ENCODE data around the gene ACTA2.

ACTA2 gene

DNA sequence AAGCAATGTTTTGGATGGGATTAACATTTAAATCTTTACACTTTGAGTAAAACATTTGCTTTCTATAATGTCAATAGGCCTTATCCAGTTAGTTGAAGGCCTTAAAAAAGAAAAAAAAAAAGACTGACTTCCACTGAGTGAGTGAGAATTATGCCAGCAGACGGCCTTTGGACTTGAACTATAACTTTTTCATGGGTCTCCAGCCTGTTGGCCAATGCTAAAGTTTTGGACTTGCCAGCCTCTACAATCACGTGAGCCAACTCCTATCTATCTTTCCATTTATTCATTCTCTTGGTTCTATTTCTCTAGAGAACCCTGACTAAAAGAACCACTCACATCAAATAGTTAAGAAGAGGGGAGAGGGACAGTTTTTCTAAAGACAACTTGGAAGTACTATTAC, 35.3 kb upstream of the ACTA2 start:
- H3K4me3 ChIP-seq (ENCODE audit: low read length) = no peak overlapping the region
- no peak for TF ChIP-seq ZNF274 (IDR thresholded peaks at IDR 0.05; ENCODE audit: low read depth, low read length)

DNA sequence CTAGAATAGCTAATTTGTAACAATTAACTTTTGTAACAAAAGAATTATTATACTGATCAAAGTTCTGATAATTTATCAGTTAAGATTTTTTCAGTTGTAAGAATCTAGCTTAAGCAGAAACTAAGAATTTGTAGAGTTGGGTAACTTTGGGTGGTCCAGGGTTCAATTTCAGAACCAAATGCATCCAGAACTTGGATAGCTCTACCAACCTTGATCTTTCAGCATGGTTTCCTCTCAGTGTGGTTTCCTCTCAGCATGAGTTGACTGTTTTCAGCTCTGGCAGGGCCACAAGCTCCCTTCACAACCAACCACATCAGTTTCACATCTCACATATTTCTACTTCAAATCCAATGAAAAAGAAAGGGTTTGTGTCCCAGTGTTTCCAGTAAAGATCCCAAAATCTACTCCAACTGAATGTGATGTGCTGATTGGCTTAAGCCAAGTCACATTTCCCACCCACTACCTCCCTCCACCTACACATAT, 34.7 kb upstream of the ACTA2 start:
- TF ChIP-seq ZNF274 (IDR thresholded peaks at IDR 0.05; ENCODE audit: low read depth, low read length) = no peak
- no peak overlapping the region; the same call in 1 of the 2 replicates for H3K4me3 ChIP-seq (ENCODE audit: low read length)

GRCh38 chr10:88986549-88987242, 34.1 kb upstream of the ACTA2 start:
- TF ChIP-seq ZNF274 (IDR thresholded peaks at IDR 0.05; ENCODE audit: low read depth, low read length) = no peak

DNA sequence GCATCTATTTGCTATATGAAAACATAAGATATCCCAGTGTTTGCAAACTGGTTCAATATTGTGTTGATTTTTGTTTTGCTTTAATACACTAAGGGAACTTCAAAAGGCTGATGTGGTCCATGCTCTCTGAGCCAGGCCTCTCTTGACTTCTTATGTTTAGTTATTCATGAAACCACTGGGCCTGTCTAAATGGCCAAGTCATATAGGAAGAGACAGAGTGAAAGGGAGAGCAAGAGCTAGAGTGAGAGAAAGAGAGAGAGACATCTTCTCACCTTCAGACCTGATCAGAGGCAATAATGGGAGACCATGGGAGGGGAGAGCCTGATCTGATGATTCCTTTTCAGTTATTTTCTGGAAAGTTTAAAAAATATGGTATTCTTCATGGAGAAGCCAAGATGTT, 32.0 kb upstream of the ACTA2 start:
- no peak for TF ChIP-seq ZNF274 (IDR thresholded peaks at IDR 0.05; ENCODE audit: low read depth, low read length)
- H3K4me3 ChIP-seq (ENCODE audit: low read length) = no peak overlapping the region

More at GRCh38 chr10:88986549-88987242, 34.1 kb upstream of the ACTA2 start:
- no peak overlapping the region for H3K4me3 ChIP-seq (ENCODE audit: low read length)

GRCh38 chr10:88983939-88984338, 31.4 kb upstream of the ACTA2 start:
- no peak overlapping the region for H3K4me3 ChIP-seq (ENCODE audit: low read length)
- TF ChIP-seq ZNF274 (IDR thresholded peaks at IDR 0.05; ENCODE audit: low read depth, low read length) = no peak

DNA sequence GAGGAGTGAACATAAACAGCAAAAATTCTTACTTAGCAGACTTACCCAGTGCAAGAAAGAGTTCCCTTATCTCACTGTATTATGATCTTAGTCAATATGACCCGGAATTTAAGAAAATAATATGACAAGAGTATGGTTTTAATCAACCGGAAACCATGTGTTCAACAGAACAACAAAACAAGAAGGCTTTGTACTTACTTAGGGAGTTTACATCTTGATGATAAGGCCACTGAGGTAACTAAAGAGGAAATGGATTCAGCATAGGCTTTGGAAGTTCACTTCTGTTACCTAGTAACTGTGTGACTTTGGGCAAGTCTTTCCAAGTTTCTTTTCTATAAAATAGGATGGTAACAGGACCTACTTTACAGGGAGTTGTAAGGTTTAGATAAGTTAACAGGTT, 30.6 kb upstream of the ACTA2 start:
- no peak overlapping the region for H3K4me3 ChIP-seq (ENCODE audit: low read length)
- no peak for TF ChIP-seq ZNF274 (IDR thresholded peaks at IDR 0.05; ENCODE audit: low read depth, low read length)

DNA sequence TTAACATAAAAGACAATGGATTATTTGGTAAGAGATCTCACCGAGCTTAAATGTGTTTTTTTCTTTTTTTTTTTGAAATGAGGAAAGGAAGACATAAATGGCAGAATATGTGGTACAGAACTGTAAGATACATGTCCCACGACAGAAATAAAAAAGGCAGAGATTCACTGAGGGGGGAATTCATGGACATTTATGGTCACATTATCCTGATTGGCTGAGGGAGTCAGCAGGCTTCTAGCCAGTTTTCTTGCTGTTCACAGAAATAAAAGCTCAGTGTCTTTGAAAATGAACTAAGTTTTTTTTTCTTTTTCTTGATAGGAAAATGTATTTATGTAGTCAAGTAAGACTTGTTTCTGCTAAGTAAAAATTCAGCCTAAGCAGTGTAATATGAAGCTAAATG, 29.8 kb upstream of the ACTA2 start:
- no peak for TF ChIP-seq ZNF274 (IDR thresholded peaks at IDR 0.05; ENCODE audit: low read depth, low read length)
- no peak overlapping the region for H3K4me3 ChIP-seq (ENCODE audit: low read length)

DNA sequence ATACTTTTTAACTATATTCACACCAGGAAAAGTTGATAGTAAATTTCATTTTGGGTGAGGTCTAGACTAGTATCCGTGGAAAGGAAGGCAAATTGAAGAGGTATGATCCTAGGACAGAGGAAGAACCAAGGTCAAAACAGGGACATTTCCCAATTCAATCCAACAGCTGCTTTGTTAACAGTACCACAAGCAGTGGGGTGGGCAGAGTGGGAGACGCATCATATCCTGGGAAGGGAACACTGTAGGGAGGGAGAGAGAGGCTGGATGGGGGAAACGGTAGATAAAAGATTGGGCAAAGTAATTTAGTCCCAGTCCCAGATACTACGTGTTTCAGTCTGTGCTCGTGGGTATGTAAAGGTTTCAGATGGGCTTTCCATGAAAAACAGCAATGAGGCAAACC, 28.9 kb upstream of the ACTA2 start:
- no peak for TF ChIP-seq ZNF274 (IDR thresholded peaks at IDR 0.05; ENCODE audit: low read depth, low read length)
- no peak overlapping the region for H3K4me3 ChIP-seq (ENCODE audit: low read length)

DNA sequence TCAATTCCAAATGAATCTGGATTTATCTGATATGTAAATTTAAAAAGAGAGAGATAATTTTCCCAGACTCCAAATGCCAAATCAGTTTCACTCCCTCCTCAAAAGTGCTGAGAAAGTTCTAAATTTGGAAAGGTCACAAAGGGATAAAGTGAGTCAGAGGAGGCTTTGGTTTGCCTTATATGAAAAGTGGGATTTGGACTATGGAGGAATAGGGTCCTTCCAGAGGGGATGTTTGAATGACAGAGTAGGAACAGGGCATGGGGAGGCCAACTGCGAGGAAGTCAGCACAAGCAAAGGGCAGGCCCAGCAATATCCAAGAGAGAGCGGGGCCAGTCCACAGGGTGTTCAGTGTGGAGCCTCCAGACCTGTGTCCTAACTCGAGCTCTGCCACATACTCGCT, 28.2 kb upstream of the ACTA2 start:
- H3K4me3 ChIP-seq (ENCODE audit: low read length) = no peak overlapping the region
- TF ChIP-seq ZNF274 (IDR thresholded peaks at IDR 0.05; ENCODE audit: low read depth, low read length) = no peak

GRCh38 chr10:88980247-88980646, 27.7 kb upstream of the ACTA2 start:
- no peak for TF ChIP-seq ZNF274 (IDR thresholded peaks at IDR 0.05; ENCODE audit: low read depth, low read length)
- no peak overlapping the region for H3K4me3 ChIP-seq (ENCODE audit: low read length)

- no peak overlapping the region for H3K4me3 ChIP-seq (ENCODE audit: low read length)
- no peak for TF ChIP-seq ZNF274 (IDR thresholded peaks at IDR 0.05; ENCODE audit: low read depth, low read length)
These were observed 27.0 kb upstream of the ACTA2 start for GRCh38 chr10:88979603-88980002.

GRCh38 chr10:88979153-88979562, 26.6 kb upstream of the ACTA2 start:
- H3K4me3 ChIP-seq (ENCODE audit: low read length) = no peak overlapping the region
- TF ChIP-seq ZNF274 (IDR thresholded peaks at IDR 0.05; ENCODE audit: low read depth, low read length) = no peak

DNA sequence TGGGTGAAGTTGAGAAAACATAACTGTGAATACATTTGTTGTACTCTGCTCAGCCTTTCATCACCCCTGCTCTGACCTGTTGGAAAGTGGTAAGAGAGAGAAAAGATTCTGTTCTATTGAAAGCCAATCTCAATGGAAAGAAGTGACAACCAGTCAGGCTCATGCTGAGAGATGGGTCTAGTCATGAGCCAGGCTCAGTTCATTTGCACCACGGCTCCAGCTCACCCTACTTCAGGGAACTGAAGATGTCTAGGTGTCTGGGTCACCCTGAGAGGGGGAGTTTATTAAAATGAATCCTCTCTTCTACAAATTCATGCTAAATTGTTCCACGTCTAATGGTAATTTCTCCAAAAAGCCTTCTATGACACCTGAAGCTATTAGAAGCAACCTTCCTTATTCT, 25.9 kb upstream of the ACTA2 start:
- H3K4me3 ChIP-seq (ENCODE audit: low read length) = no peak overlapping the region
- TF ChIP-seq ZNF274 (IDR thresholded peaks at IDR 0.05; ENCODE audit: low read depth, low read length) = no peak

DNA sequence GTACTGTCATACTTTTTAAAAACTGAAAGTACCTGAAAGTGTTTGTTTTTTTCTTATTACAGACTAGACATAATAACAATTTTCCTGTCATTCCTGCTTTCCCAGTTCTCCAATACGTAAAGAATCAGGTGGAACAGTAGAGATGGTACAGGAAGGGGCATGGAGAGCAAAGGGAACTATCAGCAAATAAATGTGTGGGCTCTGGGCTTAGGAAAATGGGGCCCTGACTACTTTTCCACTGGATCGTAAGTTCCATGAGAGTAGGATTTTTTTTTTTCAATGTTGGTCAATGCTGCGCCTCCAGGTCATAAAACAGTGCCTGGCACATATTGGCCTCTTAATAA, 22.8 kb upstream of the ACTA2 start:
- no peak for TF ChIP-seq ZNF274 (IDR thresholded peaks at IDR 0.05; ENCODE audit: low read depth, low read length)
- H3K4me3 ChIP-seq (ENCODE audit: low read length) = peak overlapping the region; percentile 60

GRCh38 chr10:88974446-88975376, 22.1 kb upstream of the ACTA2 start:
- H3K4me3 ChIP-seq (ENCODE audit: low read length) = peak overlapping the region; percentile 60; the same call in 1 of the 2 replicates
- TF ChIP-seq ZNF274 (IDR thresholded peaks at IDR 0.05; ENCODE audit: low read depth, low read length) = no peak

Measured in GM08714 (cell line).